ENCODE measurements around the gene GNPTAB.

DNA sequence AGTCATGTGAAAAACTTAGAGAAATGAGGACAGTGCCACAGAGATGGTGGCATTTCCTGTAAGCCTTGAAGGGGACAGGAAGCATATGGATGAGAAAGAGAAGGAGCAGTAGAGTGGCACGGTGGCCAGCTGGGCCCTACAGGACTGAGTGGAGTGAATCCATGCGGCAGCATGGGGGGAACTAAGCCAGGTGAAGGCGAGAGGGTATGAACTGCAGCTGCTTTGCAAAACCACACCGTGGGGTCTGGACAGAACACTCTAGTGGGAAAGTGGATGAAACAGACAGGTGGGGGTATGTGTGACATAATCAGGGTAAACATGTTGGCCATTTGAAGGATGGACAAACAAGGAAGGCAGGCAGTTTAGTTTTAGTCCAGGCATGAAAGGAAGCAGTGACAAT is 81.1 kb downstream of the GNPTAB start:
- no peak for TF ChIP-seq POLR2A (IDR thresholded peaks at IDR 0.05)
- TF ChIP-seq, protein P1, sequence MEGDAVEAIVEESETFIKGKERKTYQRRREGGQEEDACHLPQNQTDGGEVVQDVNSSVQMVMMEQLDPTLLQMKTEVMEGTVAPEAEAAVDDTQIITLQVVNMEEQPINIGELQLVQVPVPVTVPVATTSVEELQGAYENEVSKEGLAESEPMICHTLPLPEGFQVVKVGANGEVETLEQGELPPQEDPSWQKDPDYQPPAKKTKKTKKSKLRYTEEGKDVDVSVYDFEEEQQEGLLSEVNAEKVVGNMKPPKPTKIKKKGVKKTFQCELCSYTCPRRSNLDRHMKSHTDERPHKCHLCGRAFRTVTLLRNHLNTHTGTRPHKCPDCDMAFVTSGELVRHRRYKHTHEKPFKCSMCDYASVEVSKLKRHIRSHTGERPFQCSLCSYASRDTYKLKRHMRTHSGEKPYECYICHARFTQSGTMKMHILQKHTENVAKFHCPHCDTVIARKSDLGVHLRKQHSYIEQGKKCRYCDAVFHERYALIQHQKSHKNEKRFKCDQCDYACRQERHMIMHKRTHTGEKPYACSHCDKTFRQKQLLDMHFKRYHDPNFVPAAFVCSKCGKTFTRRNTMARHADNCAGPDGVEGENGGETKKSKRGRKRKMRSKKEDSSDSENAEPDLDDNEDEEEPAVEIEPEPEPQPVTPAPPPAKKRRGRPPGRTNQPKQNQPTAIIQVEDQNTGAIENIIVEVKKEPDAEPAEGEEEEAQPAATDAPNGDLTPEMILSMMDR (IDR thresholded peaks at IDR 0.05) = no peak
- TF ChIP-seq EP300 (IDR thresholded peaks at IDR 0.05) = no peak

Data from tibial nerve (tissue), 4 donors.